Suppressor macrophage treated with lipopolysaccharide for 1 hour (primary cell): ENCODE data around the gene ADAM20.
"Not testable (repeated sequence)": the region's sequence is repeated elsewhere in the genome, so short reads cannot be mapped to it uniquely, and the experiment has no call there.

Experiments
- DNase-seq, 3 donors: peaks; one replicate each; pipeline ENCODE4 v3.0.0-alpha.2; 2020 to 2022

ADAM20 gene

DNA sequence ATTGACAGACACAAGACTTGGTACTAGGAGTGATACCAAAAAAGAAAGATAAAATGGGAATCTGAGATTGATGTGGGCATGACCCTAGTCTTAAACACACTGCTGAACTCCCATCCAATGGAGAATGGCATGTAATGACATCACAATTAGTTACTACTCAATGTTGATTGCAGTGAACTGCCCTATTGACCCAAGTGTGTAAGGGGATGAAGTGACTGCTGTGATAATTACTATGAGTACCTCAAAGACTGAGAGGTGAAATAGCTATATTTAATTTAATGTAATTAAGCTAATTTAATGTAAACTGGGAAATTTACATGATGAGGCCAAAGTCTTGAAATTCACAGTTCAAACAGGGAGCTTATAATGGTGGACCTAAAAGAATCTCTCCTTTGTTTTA, at the start of gene ADAM20:
Gene ADAM20 (minus strand): TSS at position 101 of the 400 bp plus-strand sequence. CDS start 10,247 bp downstream, outside the sequence.
- DNase-seq = no peak

DNA sequence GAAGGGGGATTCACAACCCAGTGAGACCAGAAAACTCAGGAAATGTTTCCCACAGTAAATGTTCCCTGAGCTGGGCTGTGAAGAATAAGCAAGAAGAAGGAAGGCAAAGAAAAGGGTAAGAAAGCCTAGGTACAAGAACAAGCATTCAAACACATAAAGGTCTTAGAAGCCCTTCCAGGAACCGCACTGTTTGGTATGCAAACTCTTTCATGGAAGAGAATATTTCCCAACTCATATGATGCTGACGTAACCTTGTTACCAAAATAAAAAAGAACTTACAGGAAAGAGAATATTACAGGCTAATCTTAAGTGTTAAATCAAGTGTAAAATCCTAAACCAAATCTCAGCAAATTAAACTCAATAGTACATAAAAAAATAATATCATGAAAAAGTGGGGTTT, 42.1 kb upstream of the ADAM20 start:
- no peak for DNase-seq

- no peak for DNase-seq
These were observed 38.2 kb upstream of the ADAM20 start for GRCh38 chr14:70573050-70573449.

DNA sequence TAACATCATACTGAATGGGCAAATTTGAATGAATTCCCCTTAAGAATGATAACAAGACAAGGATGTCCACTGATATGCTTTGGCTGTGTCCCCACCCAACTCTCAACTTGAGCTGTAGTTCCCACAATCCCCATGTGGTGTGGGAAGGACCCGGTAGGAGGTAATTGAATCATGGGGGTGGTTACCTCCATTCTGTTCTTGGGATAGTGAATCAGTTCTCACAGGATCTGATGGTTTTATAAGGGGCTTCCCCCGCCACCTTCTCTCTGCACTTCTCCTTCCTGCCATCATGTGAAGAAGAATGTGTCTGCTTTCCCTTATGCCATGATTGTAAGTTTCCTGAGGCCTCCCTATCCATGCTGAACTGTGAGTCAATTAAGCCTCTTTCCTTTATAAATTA, 36.3 kb upstream of the ADAM20 start:
- DNase-seq = peak in 2 of 3 donors; percentile 2 to 13

- DNase-seq = peak in 2 of 3 donors; percentile 8 to 11
These were observed 33.0 kb upstream of the ADAM20 start for GRCh38 chr14:70567791-70568190.

- DNase-seq = no peak
These were observed 29.1 kb upstream of the ADAM20 start for GRCh38 chr14:70563869-70564268.

- no peak for DNase-seq
These were observed 28.6 kb upstream of the ADAM20 start for GRCh38 chr14:70563417-70563816.

GRCh38 chr14:70558356-70558755, 23.6 kb upstream of the ADAM20 start:
- no peak for DNase-seq

GRCh38 chr14:70555890-70556289, 21.1 kb upstream of the ADAM20 start:
- DNase-seq = no peak

DNA sequence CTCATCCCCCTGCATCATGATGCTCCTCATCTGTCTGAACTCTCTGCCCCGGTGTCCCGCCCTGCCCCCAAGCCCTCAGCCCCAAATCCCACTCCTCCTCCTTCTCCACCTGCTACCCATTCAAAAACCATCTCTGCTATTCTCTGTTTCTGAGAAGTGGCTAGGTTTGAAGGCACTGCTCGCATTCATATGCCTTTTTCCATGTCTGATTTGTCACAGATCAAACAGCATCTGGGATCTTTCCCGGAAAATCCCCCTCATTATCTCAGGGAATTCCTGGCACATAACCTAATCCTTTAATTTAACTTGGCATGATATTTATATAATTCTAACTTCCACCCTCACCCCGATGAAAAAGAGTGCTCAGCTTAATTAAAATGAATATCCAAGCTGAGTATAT, 3.3 kb upstream of the ADAM20 start:
- DNase-seq = no peak

DNA sequence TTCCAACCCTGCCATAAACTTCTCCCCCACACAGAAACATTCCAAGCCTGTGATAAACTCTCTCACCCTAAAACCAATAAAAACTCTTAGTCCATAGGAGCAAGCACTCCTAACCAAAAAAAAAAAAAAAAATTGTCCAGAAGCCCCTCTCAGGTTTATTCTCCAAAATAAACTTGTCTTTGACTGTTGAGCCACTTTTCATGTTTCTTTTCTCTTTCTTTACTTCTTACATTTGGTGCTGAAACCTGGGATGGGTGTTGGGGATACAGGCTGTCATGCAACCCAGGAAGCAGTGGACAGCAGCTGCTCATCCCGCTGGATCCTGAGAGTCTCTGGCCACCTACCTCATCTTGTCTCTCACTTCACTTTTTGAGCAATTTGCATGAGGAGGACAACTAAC, 2.0 kb upstream of the ADAM20 start:
- DNase-seq = no peak

DNA sequence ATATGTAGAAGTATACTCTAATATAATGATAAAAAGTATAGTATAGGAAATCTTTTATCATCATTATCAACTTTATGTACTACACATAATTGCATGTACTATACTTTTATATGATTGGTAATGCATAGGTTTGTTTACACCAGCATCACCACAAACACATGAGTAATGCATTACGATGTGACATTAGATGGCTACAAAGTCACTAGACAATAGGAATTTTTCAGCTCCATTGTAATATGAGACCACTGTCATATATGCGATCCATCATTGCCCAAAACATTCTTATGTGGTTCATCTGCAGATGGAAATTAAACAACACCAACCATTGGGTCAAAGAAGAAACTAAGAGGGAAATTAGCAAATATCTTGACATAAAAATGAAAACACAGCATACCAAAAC, 4.4 kb downstream of the ADAM20 start:
- no peak for DNase-seq

DNA sequence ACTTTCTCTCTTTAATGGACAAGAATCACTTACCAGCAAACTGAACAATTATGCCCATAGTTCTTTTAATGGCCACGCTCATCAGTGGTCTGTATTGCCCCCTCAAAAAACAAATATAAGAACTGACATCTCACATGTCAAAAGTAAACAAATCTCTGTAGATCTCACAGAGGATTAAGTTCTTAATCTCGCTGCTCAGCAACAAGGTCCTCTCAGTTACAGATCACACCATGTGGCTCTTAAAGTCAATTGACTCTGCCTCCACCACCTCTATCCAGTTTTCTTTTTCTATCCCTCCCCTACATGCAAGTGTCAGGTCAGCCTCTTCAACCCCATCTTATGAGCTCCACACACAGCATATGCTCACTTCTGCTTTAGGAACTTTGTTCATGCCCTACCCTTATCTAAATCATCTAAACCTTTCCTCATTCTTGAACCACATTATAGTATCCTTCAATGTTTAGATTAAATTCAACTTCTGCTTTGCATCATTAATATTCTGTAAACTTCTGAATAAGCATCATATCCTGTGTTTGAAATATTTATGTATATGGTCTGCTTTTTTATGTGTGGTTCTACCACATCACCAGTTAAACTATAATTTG, 7.2 kb downstream of the ADAM20 start:
- DNase-seq = no peak

DNA sequence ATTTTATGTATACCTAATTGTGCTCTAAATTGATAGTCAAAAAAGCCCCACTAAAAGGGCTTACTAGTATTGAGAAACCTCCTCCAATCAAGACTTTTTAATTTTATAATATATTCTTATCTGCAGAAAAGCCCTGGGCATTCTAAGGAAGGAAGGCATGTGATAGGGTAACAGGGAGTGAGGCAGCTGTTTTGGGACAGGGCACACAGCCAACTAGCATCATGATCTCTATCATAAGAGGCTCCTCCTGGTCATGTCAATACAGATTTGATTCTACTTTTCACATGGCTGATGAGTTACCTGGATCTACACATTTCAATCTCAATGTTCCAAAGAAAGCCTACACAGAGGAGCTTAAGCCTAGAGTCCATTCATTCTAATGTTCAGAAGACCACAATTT, 9.1 kb downstream of the ADAM20 start:
- no peak for DNase-seq

DNA sequence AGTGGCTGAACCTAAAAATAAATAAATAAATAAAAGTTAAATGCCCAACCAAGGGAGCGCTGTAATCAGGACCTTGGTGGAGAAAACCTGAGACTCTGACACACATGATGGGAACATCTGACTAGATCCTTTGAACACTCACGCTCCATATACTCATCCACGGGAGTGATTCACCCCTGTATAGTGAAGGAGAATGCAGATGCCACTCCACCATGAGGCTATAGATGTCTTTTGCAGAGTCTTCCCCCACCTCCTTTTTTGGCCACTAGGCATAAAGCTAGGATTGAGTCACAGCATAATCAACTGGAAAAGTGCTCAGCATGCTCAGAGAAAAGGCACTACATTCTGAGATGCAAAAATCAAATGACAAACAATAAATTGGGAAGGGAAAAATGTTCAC, 19.0 kb downstream of the ADAM20 start:
- DNase-seq = no peak

DNA sequence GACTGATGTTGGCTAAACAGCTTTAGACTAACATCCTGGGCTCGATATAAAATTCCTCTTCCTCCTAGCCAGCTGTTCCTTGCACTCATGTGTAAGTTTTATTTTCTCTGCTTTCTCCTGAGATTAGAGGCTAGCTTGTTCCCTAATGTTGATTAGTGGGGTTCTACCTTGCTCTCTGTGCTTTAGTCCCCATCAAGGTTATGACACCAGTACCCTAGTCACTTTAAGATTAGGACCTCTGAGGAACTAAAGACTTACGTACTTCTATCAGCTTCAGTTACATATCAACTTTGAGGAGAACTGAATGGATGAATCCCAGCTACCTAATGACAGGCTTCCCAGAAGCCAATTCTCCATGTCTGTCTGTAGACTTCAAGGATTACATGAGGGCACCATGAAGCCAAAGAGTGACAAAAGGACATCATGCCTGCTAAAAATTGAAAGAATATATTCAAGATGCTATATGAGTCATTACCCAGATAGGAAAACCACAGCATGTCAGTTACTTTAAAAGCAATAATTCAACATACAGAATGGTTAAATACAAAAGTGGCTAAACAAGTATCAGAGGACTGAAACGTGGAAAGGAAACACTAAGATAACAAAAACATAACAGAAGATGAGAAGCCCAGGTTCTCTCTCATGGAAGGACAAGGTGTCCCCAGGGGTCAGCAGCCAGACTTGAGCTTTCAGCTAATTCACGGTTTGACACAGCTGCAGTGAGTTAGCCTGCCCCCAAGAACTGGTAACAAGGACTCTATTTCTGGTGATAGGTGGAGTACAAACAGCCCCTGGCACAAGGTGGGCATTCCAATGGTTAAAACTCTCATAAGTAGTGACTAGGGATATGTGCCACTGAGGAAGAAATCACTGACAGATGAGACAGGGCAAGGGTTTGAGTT, 20.4 kb downstream of the ADAM20 start:
- DNase-seq = peak in 1 of 3 donors; percentile 1

DNA sequence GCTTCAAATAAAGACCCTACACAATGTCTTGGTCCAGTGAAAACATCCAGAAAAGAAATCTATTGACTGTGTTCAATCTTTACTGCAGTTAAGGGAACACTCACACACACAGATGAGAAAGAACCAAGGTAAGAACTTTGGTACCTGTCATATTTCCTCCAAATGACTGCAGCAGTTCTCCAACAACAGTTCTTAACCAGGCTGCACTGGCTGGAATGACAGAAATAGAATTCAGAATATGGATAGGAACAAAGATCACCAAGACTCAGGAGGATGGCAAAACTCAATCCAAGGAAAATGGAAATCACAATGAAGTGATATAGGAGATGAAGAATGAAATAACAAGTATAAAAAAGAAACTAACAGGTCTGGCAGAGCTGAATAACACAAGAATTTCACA, 36.6 kb downstream of the ADAM20 start:
- no peak for DNase-seq

- no peak for DNase-seq
These were observed 45.1 kb downstream of the ADAM20 start for GRCh38 chr14:70489579-70490200.

GRCh38 chr14:70477356-70478105, 57.3 kb downstream of the ADAM20 start:
- DNase-seq = not testable (repeated sequence)

GRCh38 chr14:70475459-70475858, 59.3 kb downstream of the ADAM20 start:
- not testable (repeated sequence) for DNase-seq

DNA sequence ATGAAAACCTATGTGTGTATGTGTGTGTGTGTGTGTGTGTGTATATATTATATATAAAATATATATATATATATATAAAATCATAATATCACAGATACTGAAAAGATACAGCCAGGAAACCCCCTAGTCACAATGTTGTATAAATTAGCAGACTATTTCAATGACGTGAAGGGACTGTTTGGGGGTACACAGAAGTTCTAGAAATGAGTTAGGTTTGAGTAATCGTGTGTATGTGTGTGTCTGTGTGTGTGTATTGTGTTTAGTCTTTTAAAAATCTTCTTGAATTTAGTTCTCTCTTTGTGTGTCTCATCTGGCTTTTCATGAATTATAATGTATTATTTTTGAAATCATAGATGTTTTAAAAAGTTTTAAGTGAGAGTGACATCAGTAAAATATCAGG, 61.0 kb downstream of the ADAM20 start:
- DNase-seq = no peak
